ENCODE results near the gene PRKCB. TPM values are rescaled to one million over a fixed set of nuclear protein-coding genes. Genes with fewer than 3 reads are reported as not detected.
"Not testable (repeated sequence)": the region's sequence is repeated elsewhere in the genome, so short reads cannot be mapped to it uniquely, and the experiment has no call there.

Gene PRKCB
- total and polyA plus RNA-seq, 3 donors from 2014 or later, result 25.5 to 49.7 (median 26.6) TPM

DNA sequence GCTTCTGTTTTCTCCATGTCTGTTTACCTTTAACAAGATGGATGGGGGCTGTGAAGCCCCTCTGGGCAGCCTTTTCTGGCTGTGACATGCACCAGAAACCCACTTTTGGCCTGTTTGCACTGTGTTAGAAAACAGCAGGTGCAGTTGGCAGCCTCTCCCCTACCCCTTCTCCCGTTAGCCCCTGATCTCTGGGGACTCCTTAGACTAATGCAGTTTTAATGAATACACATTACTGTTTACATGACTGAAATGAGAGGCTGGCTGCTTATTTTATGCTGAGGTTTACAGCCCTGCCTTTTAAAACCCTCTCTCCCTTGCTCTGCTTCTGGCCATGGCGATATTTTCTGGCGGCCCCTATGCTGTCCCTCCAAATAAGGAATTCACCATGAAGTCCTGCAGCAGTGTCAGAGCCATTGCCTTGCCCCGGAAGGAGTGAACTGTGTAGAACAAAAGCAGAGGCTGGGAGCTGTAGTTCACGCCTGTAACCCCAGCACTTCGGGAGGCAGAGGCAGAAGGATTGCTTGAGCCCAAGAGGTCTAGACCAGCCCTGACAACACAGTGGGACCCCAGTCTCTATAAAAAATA lies 79.3 kb downstream of the PRKCB start:
- TF ChIP-seq POLR2A (IDR thresholded peaks at IDR 0.05), result no peak
- TF ChIP-seq CTCF (IDR thresholded peaks at IDR 0.05), result no peak
- Histone ChIP-seq H3K27me3 (no peaks in the 10 kb centered on the region), H3K36me3 (ENCODE audit: low read depth, missing control alignments) (no peaks in the 10 kb centered on the region), H3K27ac (no peak overlapping the region), H3K4me3 (no peak overlapping the region), H3K4me1 (no peaks in the 10 kb centered on the region), H3K9me3 (no peaks in the 10 kb centered on the region)
- intact Hi-C loops (cut with DNase I; ENCODE audit: low total_unique reads), result no loop called here
- WGBS, 2 donors, result 59 to 72% methylated on average over 6 of the region's 6 CpGs
- no peak for DNase-seq

DNA sequence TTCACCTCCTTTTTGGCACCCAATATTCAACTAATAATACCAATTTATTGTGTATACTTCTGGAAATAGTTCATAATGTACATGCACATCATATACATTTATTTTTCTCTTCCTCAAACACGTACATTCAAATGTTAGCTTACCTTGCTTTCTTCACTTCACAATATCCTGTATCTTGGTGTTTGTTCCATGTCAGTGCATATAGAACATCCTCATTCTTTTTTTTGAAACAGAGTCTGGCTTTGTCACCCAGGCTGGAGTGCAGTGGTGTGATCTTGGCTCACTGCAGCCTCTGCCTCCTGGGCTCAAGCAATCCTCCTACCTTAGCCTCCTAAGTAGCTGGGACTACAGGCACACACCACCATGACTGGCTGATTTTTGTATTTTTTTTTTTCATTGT lies 80.8 kb downstream of the PRKCB start:
- H3K36me3 ChIP-seq (ENCODE audit: low read depth, missing control alignments); H3K9me3 ChIP-seq; H3K27me3 ChIP-seq; DNase-seq; H3K4me1 ChIP-seq; intact Hi-C loops (cut with DNase I; ENCODE audit: low total_unique reads); H3K27ac ChIP-seq; H3K4me3 ChIP-seq: not testable (repeated sequence)
- WGBS, 2 donors, result 86 to 90% methylated on average over 1 of the region's 1 CpG

DNA sequence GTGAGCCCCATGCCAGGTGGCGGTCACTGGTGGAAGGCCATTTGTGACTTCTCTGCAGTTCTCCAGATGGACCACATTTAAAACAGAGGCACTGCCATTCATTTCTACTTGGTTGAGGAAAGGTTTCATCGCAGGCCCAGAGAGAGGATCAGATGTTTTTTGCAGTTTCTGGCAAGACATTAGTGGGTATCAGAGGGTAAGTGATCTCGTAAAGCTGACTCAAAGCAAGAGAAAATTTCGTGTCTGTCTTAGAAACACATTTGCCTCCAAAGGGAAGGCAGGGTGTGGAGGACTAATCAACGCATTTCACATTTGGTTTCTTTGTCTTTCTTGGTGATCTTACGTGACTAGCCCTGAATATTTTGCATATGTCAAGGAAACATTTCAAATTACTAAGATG lies 81.8 kb downstream of the PRKCB start:
- intact Hi-C loops (cut with DNase I; ENCODE audit: low total_unique reads), result no loop called here
- DNase-seq, result no peak
- no peak for TF ChIP-seq CTCF (IDR thresholded peaks at IDR 0.05)
- TF ChIP-seq POLR2A (IDR thresholded peaks at IDR 0.05), result no peak
- H3K4me3 ChIP-seq, result no peak overlapping the region
- no peaks in the 10 kb centered on the region for H3K27me3 ChIP-seq
- H3K36me3 ChIP-seq (ENCODE audit: low read depth, missing control alignments), result no peaks in the 10 kb centered on the region
- no peak overlapping the region for H3K27ac ChIP-seq
- WGBS, 2 donors, result 85 to 91% methylated on average over 6 of the region's 6 CpGs
- H3K9me3 ChIP-seq, result no peaks in the 10 kb centered on the region
- H3K4me1 ChIP-seq, result no peaks in the 10 kb centered on the region

DNA sequence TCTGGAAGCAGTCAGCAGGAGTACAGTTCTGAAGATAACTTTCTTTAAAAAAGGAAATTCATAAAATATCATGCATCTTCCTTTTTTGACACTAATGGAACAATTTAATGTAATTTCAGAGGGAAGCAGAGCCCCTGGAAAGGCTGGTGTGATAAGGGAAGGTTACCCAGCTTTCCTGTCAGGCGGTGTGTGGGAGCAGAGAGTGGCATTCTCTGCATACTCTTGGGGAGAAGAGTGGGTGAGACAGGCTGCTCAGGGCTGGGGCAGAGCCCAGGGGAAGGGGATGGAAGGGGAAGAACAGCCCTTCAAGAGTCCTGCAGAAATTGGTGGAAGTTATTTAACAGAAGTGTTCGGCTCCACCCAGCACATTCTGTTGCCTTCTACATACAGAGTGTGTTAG lies 84.7 kb downstream of the PRKCB start:
- Histone ChIP-seq H3K4me3 (no peak overlapping the region), H3K9me3 (no peaks in the 10 kb centered on the region), H3K36me3 (ENCODE audit: low read depth, missing control alignments) (no peaks in the 10 kb centered on the region), H3K4me1 (no peaks in the 10 kb centered on the region), H3K27ac (no peak overlapping the region), H3K27me3 (no peaks in the 10 kb centered on the region)
- TF ChIP-seq CTCF (IDR thresholded peaks at IDR 0.05) (no peak), POLR2A (IDR thresholded peaks at IDR 0.05) (no peak)
- WGBS, 2 donors, result 66 to 76% methylated on average over 2 of the region's 2 CpGs
- intact Hi-C loops (cut with DNase I; ENCODE audit: low total_unique reads), result no loop called here
- no peak for DNase-seq

DNA sequence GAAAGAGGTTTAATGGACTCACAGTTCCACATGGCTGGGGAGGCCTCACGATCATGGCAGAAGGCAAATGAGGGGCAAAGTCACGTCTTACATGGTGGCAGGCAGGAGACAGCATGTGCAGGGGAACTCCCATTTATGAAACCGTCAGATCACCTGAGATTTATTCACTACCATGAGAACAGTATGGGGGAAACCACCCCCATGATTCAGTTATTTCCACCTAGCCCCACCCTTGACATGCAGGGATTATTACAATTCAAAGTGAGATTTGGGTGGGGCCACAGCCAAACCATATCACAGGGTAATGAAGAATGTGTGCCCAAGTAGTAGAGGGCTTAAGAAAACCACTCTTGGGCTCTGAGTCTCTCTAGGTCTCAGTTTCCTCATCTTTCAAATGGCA lies 85.1 kb downstream of the PRKCB start:
- WGBS, 2 donors, result 84 to 87% methylated on average over 3 of the region's 3 CpGs
- TF ChIP-seq CTCF (IDR thresholded peaks at IDR 0.05), result no peak
- TF ChIP-seq POLR2A (IDR thresholded peaks at IDR 0.05), result no peak

More for the DNA sequence above, 85.1 kb downstream of the PRKCB start:
- H3K9me3 ChIP-seq, result no peaks in the 10 kb centered on the region
- H3K4me3 ChIP-seq, result no peak overlapping the region
- no peaks in the 10 kb centered on the region for H3K4me1 ChIP-seq
- H3K27ac ChIP-seq, result no peak overlapping the region
- no peak for DNase-seq
- intact Hi-C loops (cut with DNase I; ENCODE audit: low total_unique reads), result no loop called here
- no peaks in the 10 kb centered on the region for H3K27me3 ChIP-seq
- H3K36me3 ChIP-seq (ENCODE audit: low read depth, missing control alignments), result no peaks in the 10 kb centered on the region

Data from testis (tissue), 3 donors.